T-helper 2 cell treated with Interferon-gamma antibody and Interleukin-4, amounts not matched to agents 5 μg/mL and 100 μg/mL, for 36 hours (primary cell): ENCODE data around the gene MB.

Experiments
- DNase-seq: peaks from one replicate; pipeline ENCODE4 v3.0.0; 2021; ENCODE audit warnings: low spot score
- H3K27ac Mint-ChIP-seq: one replicate; pipeline ENCODE4 v1.8.0; 2021; ENCODE audit warnings: mild to moderate bottlenecking, mixed read lengths
- H3K27me3 Mint-ChIP-seq: one replicate; pipeline ENCODE4 v1.8.0; 2021; ENCODE audit warnings: low read depth, mixed read lengths
- H3K36me3 Mint-ChIP-seq: one replicate; pipeline ENCODE4 v1.8.0; 2021; ENCODE audit warnings: low read depth, mixed read lengths
- H3K4me1 Mint-ChIP-seq: one replicate; pipeline ENCODE4 v1.8.0; 2021; ENCODE audit warnings: low read depth, mixed read lengths
- H3K4me3 Mint-ChIP-seq: one replicate; pipeline ENCODE4 v1.8.0; 2022; ENCODE audit warnings: mild to moderate bottlenecking, moderate library complexity, mixed read lengths
- H3K9me3 Mint-ChIP-seq: one replicate; pipeline ENCODE4 v1.8.0; 2021; ENCODE audit warnings: mixed read lengths

Gene MB

GRCh38 chr22:35616043-35616442 is 1.1 kb downstream of the MB start:
- DNase-seq = no peak
- Mint-ChIP-seq H3K36me3 (no peaks in the 10 kb centered on the region), H3K9me3 (no peaks in the 10 kb centered on the region), H3K4me1 (peaks cover 25% of the 10 kb centered on the region), H3K27ac (no peak overlapping the region), H3K4me3 (no peak overlapping the region), H3K27me3 (no peaks in the 10 kb centered on the region)

GRCh38 chr22:35615156-35615555 is 2.0 kb downstream of the MB start:
- Mint-ChIP-seq H3K27ac (no peak overlapping the region), H3K4me3 (no peak overlapping the region), H3K27me3 (no peaks in the 10 kb centered on the region)

GRCh38 chr22:35614404-35614803 is 2.7 kb downstream of the MB start:
- no peaks in the 10 kb centered on the region for H3K27me3 Mint-ChIP-seq
- no peak overlapping the region for H3K4me3 Mint-ChIP-seq
- peaks cover 28% of the 10 kb centered on the region for H3K4me1 Mint-ChIP-seq
- no peaks in the 10 kb centered on the region for H3K36me3 Mint-ChIP-seq
- H3K27ac Mint-ChIP-seq = no peak overlapping the region
- no peak for DNase-seq
- H3K9me3 Mint-ChIP-seq = no peaks in the 10 kb centered on the region

More at GRCh38 chr22:35615156-35615555, 2.0 kb downstream of the MB start:
- Mint-ChIP-seq H3K36me3 (no peaks in the 10 kb centered on the region), H3K9me3 (no peaks in the 10 kb centered on the region), H3K4me1 (peaks cover 28% of the 10 kb centered on the region)
- no peak for DNase-seq

DNA sequence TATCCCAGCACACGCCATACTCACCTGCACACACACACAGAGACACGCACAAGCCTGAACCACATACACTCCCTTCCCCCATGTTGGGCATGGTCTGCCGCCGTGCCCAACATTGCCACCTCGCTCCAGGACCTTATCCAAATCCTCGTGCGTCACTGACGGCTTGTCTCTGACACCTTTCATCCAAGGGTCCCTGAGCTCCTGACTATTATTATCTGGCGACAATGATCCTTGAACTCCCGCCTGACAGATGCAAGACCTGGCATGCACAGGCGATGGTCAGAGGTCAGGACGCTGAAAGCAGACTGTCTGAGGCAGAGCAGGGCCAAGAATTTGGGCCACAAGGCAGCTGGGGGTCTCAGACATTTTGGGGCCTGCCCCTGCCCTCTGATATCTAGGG is 4.2 kb downstream of the MB start:
- H3K4me3 Mint-ChIP-seq = no peak overlapping the region
- DNase-seq = no peak
- H3K4me1 Mint-ChIP-seq = peaks cover 28% of the 10 kb centered on the region
- no peaks in the 10 kb centered on the region for H3K9me3 Mint-ChIP-seq
- H3K27ac Mint-ChIP-seq = no peak overlapping the region
- H3K27me3 Mint-ChIP-seq = peaks cover 5% of the 10 kb centered on the region
- H3K36me3 Mint-ChIP-seq = no peaks in the 10 kb centered on the region

DNA sequence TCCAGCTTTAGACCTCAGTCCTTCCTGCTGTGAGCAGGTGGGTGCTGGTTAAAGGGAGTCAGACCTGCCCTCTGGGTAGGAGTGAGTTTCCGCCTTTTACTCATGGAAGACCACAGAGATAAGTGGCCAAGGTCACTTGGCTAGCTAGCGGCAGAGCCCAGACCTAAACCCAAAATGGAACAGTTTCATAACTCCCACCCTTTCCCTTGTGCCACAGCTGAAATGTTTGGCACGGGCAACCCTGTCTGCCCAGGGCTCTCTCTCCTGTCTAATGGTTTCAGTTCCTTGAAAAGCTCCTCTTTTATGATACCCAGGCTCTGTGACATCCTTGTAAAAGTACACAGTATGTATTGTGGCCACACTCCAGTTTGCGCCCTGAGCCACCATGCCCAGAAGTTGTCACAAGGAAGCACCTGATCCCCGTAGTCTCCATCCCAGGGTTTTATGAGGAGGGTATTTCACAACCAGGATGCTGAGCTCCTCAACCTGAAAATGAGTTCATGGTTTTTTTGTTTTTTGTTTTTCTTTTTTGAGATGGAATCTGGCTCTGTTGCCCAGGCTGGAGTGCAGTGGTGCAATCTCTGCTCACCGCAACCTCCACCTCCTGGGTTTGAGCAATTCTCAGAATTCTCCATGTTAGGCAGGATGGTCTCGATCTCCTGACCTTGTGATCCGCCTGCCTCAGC is 5.1 kb downstream of the MB start:
- Mint-ChIP-seq H3K36me3 (no peaks in the 10 kb centered on the region), H3K27me3 (peaks cover 5% of the 10 kb centered on the region), H3K4me1 (peaks cover 28% of the 10 kb centered on the region), H3K9me3 (no peaks in the 10 kb centered on the region), H3K4me3 (no peak overlapping the region), H3K27ac (peak overlapping the region; percentile 29)
- peak; percentile 64 for DNase-seq

- no peaks in the 10 kb centered on the region for H3K9me3 Mint-ChIP-seq
- H3K27ac Mint-ChIP-seq = no peak overlapping the region
- DNase-seq = no peak
- no peak overlapping the region for H3K4me3 Mint-ChIP-seq
- peaks cover 5% of the 10 kb centered on the region for H3K27me3 Mint-ChIP-seq
- H3K36me3 Mint-ChIP-seq = no peaks in the 10 kb centered on the region
- H3K4me1 Mint-ChIP-seq = peaks cover 23% of the 10 kb centered on the region
These were observed 5.8 kb downstream of the MB start for GRCh38 chr22:35611200-35611890.

GRCh38 chr22:35610741-35611140 is 6.4 kb downstream of the MB start:
- no peak for DNase-seq
- H3K4me3 Mint-ChIP-seq = no peak overlapping the region
- no peaks in the 10 kb centered on the region for H3K9me3 Mint-ChIP-seq
- H3K36me3 Mint-ChIP-seq = no peaks in the 10 kb centered on the region
- H3K4me1 Mint-ChIP-seq = peaks cover 18% of the 10 kb centered on the region
- peaks cover 5% of the 10 kb centered on the region for H3K27me3 Mint-ChIP-seq
- no peak overlapping the region for H3K27ac Mint-ChIP-seq

DNA sequence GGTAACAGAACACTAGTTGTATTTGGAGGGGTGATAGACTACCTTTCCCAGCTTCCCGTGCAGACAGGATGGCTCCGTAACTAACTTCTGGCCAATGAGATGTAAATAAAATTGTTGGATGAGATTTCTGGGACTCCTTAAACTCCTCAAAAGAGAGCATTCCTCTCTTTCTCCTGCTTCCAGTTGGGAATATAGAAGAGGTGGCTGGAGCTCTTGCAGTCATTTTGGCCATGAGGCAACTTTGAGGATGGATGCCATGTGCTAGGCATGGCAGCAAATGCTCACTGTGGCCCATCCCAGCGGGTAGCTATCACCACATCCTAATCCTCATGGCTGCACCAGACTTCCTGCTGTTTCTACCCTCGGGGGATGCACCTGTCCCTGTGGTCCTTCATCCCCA is 7.4 kb downstream of the MB start:
- peaks cover 5% of the 10 kb centered on the region for H3K27me3 Mint-ChIP-seq
- no peak overlapping the region for H3K4me3 Mint-ChIP-seq
- H3K9me3 Mint-ChIP-seq = no peaks in the 10 kb centered on the region
- DNase-seq = no peak
- no peak overlapping the region for H3K27ac Mint-ChIP-seq
- no peaks in the 10 kb centered on the region for H3K36me3 Mint-ChIP-seq
- H3K4me1 Mint-ChIP-seq = peaks cover 18% of the 10 kb centered on the region

GRCh38 chr22:35609261-35609660 is 7.9 kb downstream of the MB start:
- H3K27me3 Mint-ChIP-seq = peaks cover 5% of the 10 kb centered on the region
- H3K4me1 Mint-ChIP-seq = peaks cover 21% of the 10 kb centered on the region
- H3K36me3 Mint-ChIP-seq = no peaks in the 10 kb centered on the region
- DNase-seq = no peak
- H3K27ac Mint-ChIP-seq = no peak overlapping the region
- no peak overlapping the region for H3K4me3 Mint-ChIP-seq
- H3K9me3 Mint-ChIP-seq = no peaks in the 10 kb centered on the region

DNA sequence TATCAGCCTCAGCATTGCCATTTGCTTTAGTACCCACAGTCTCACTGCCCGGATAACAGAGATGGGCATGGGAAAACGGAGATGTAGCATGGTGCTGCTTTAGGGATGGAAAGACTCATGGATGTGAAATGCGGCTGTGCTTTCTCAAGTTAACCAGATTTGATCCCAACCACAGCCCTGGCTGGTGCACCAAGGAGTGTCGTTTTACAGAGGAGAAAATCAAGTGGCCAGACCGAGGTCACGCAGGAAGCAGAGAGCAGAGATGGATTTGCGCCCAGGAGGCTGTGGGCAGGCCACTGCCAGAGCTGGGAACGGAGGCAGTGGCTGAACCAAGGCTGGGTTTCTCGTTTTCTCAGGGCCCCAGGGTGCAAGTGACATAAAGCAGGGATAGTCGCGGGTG is 9.0 kb downstream of the MB start:
- Mint-ChIP-seq H3K9me3 (no peaks in the 10 kb centered on the region), H3K36me3 (no peaks in the 10 kb centered on the region), H3K4me3 (no peak overlapping the region), H3K27ac (no peak overlapping the region), H3K4me1 (peaks cover 21% of the 10 kb centered on the region), H3K27me3 (peaks cover 5% of the 10 kb centered on the region)
- no peak for DNase-seq

GRCh38 chr22:35606916-35607315 is 10.2 kb downstream of the MB start:
- Mint-ChIP-seq H3K9me3 (no peaks in the 10 kb centered on the region), H3K27me3 (peaks cover 5% of the 10 kb centered on the region), H3K27ac (no peak overlapping the region), H3K4me3 (no peak overlapping the region), H3K4me1 (peaks cover 18% of the 10 kb centered on the region), H3K36me3 (no peaks in the 10 kb centered on the region)
- no peak for DNase-seq

GRCh38 chr22:35605851-35606481 is 11.2 kb downstream of the MB start:
- Mint-ChIP-seq H3K27ac (no peak overlapping the region), H3K4me3 (no peak overlapping the region), H3K9me3 (no peaks in the 10 kb centered on the region), H3K27me3 (peaks cover 5% of the 10 kb centered on the region), H3K4me1 (peaks cover 10% of the 10 kb centered on the region), H3K36me3 (no peaks in the 10 kb centered on the region)
- no peak for DNase-seq

DNA sequence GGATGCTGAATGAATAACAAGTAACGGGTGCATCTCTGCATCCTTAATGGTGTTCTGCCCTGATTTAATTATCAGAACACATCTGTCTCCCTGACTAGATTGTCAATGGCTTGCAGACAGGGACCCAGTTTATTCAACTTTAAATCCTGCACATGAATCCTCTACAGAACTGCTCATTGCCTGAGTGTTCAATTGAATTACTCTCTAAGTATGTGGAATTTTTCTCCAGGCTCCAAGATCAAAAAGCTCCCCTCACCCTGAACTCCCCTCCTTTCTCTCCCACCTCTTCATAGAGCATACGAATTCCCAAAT is 11.8 kb downstream of the MB start:
- H3K4me1 Mint-ChIP-seq = peaks cover 8% of the 10 kb centered on the region
- H3K27ac Mint-ChIP-seq = no peak overlapping the region

GRCh38 chr22:35604621-35605368 is 12.3 kb downstream of the MB start:
- H3K4me3 Mint-ChIP-seq = no peak overlapping the region
- peaks cover 5% of the 10 kb centered on the region for H3K27me3 Mint-ChIP-seq
- peak; percentile 73 for DNase-seq
- H3K4me1 Mint-ChIP-seq = peaks cover 8% of the 10 kb centered on the region
- H3K36me3 Mint-ChIP-seq = no peaks in the 10 kb centered on the region
- no peak overlapping the region for H3K27ac Mint-ChIP-seq
- no peaks in the 10 kb centered on the region for H3K9me3 Mint-ChIP-seq

More for the DNA sequence above, 11.8 kb downstream of the MB start:
- peaks cover 5% of the 10 kb centered on the region for H3K27me3 Mint-ChIP-seq
- no peak for DNase-seq
- no peaks in the 10 kb centered on the region for H3K36me3 Mint-ChIP-seq
- no peak overlapping the region for H3K4me3 Mint-ChIP-seq
- no peaks in the 10 kb centered on the region for H3K9me3 Mint-ChIP-seq
